Hematopoietic multipotent progenitor cell treated with erythropoietin and hydrocortisone succinate and interleukin-3 and kit ligand, for 6 days (in vitro differentiated cells): Measurements from ENCODE around the gene LRRC28.
A peak's percentile ranks its signal among the peaks of the same experiment; 100 is the strongest.

Experiments used
- DNase-seq: peaks from one replicate; pipeline ENCODE4 v3.0.0-alpha.2; 2015

Gene LRRC28

DNA sequence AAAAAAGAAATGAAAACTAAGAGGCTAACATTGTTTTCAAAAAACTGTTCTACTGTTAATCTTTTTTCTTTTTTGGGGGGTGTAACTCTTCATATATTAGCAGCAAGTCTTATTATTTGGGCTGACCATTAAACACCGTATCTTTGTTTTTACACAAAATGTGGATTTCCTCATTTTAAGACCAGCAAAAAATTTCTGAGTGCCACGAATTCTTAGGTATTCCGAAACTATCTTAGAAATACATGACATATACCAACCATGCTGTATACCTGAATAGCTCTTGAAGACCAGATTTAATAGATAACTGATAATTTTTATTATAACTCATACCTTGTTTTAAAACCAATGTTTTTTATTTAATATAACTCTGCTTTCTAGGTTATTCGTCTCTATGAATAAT lies 1.3 kb upstream of the LRRC28 start:
- DNase-seq: no peak

- no peak for DNase-seq
Measured at GRCh38 chr15:99250494-99250856, 806 bp upstream of the LRRC28 start.

DNA sequence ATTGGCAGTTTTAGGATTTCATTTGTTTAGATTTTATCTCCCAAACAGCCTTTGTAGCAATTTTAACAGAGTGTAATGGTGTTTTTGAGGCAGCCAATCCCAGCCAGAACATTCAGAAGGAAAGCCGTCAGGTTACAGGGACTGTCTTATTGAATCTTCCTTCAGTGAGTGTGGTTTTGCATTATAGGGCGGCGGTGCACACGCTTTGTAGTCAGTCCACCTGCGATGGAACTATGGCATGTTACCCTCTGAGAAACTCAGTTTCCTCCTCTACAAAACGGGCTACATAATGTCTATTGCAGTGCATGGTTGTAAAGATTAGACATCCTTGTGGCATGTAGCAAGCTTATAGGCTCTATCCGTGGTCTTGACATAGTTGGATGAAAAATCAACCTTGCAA lies 1.0 kb downstream of the LRRC28 start:
- DNase-seq: no peak

GRCh38 chr15:99253381-99254090 lies 2.3 kb downstream of the LRRC28 start:
- no peak for DNase-seq

DNA sequence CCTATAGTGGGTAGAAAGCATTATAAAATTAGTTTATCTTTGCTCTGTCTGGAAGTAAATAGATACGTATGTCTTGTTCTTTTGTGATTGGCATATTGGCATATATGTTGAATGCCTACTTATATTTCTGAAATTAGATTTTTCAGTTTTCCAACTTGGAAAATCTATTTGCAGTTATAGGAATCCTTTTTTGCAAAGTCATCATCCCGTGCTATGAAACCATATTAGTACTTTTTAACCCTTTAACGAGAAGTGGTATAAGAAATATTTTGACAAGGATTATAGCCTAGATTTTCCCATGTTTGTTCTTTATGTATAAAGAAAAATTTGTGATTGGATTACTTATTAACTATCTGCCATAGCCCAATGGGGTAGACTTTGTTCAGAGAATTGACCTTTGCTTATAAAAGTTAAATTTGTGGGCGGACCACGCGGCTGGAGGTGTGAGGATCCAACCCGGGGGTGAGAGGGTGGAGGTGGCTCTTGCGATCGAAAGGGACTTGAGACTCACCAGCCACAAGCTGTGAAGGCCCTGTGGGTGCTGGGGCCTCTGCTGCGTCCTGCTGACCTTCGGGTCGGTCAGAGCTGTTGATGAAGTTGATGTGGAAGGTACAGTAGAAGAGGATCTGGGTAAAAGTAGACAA lies 5.9 kb downstream of the LRRC28 start:
- no peak for DNase-seq

- no peak for DNase-seq
Measured at GRCh38 chr15:99264125-99264524, 12.8 kb downstream of the LRRC28 start.

- DNase-seq: no peak
Measured at GRCh38 chr15:99265541-99266070, 14.3 kb downstream of the LRRC28 start.

DNA sequence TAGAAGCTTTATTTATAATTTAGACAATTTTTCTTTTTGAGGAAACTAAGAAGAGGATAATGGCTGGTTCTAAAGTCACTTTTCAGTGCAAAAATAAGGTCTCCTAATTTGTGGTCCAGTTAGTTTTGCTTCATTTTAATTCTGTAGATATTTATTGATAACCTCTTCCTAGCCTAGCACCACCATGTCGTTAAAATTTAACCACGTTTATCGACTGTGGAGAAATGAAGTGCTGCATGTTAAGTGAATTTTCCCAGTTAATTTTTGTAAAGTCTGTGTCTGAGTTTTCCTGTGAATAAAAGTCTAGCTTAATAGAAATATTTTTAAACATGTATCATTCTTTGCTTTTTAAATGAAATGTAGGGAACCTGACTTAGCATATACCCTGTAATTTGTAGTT lies 16.7 kb downstream of the LRRC28 start:
- no peak for DNase-seq

DNA sequence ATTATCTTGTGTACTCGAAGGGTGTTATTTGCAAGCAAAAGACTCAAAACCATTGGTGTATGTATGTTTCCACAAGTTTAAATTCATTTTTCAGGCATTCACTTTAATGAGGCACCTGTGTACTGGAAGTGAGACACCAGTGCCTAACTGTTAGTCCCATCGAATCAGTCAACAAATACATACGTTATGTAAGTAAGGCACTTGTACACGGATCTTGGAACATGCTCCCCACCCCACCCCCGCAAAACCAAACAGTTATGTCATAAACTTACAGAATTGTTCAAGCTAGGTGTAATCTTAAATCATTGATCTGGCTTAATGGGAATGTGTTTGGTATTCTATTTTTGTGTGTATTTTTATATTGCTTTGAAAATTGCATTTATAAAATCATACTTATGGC lies 17.1 kb downstream of the LRRC28 start:
- DNase-seq: no peak

GRCh38 chr15:99273801-99274200 lies 22.5 kb downstream of the LRRC28 start:
- no peak for DNase-seq

DNA sequence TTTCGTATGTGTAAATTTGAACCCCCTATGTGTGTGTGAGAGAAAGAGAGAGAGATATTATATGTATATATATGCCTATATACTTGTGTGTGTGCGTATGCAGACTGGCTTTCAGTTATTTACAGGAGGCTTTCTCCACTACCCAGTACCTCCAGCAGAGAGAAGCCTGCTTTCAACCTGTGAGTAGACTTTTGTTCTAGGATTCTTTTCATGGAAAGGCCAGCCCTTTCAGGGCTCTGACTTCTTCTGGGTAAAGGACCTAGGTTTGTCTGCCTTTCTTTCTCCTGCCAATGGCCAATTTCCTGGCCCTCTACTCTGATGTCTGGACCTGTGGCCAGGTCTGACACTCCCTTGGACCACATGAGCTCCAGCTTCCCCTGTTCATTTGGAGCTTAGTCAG lies 23.8 kb downstream of the LRRC28 start:
- DNase-seq: no peak

DNA sequence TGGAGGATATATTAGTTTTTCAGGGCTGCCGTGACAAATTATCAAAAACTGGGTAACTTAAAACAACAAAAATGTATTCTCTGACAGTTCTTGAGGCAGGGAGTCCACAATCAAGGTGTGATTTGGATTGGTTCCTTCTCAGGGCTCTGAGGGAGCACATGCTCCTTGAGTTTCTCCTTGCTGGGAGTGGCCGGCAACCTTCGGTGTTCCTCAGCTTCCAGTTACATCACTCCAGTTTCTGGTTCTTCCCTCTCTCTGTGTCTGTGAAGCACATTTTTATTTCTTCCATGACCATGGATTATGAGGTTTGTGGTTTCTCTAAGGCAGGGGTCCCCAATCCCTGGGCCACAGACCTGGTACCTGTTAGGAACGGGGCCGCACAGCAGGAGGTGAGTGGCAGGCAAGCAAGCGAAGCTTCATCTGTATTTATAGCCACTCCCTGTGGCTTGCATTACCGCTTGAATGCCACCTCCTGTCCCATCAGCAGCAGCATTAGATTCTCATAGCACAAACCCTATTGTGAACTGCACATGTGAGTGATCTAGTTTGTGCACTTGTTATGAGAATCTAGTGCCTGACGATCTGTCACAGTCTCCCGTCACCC lies 24.3 kb downstream of the LRRC28 start:
- DNase-seq: no peak

DNA sequence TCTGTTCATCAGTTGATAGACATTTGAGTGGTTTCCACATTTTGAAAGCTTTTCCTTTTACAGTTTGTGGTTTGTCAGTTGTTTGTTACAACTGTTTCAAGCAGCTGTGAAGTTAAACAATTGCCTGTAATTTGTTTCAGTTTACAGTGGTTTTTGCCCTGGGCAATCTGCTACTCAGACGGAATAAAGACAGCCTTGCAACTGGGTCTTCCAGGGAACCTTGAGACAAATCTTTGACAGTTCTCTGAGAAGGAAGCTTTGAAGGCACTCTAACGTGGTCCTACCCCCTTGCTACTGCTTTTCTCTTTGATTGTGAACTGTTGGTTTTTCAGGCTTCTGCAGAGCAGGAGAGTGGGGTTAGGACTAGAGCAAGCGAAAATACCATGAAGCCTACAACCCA lies 28.0 kb downstream of the LRRC28 start:
- peak; percentile 54 for DNase-seq

GRCh38 chr15:99279827-99280226 lies 28.5 kb downstream of the LRRC28 start:
- DNase-seq: no peak

DNA sequence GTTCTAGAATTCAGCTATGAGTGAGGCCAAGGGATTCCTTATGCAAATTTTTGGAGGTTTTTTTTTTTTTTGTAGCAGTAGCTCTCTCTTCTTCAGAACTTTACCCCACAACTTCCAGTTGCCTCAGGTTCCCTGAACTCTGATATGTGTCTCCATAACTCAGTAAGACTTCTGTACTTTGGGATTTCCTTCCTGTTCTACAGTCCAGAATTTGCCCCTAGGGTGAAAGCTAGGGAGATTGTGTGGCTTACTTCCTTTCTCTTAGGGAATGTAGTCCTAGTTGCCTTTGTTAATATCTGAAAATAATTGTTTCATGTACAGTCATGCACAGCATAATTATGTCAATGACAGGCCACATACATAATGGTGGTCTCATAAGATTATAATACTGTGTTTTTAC lies 30.8 kb downstream of the LRRC28 start:
- no peak for DNase-seq

- no peak for DNase-seq
Measured at GRCh38 chr15:99282586-99282985, 31.3 kb downstream of the LRRC28 start.

DNA sequence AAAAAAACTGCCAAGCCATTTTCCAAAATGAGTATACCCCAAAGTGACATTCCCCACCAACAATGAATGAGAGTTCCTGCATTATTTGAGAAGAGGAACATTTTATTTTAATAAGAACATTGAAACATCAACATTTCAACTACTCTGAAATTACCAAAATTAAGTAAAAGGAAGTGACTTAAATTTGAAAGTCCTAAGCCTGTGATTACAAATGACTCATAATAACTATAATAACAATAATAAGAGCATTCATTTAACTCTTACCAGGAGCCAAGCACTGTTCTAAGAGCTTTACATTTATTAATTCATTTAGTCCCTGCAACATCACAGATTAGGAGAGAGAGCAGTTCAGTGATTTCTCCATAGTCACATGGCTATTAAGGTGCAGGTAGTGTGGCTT lies 32.4 kb downstream of the LRRC28 start:
- DNase-seq: no peak

DNA sequence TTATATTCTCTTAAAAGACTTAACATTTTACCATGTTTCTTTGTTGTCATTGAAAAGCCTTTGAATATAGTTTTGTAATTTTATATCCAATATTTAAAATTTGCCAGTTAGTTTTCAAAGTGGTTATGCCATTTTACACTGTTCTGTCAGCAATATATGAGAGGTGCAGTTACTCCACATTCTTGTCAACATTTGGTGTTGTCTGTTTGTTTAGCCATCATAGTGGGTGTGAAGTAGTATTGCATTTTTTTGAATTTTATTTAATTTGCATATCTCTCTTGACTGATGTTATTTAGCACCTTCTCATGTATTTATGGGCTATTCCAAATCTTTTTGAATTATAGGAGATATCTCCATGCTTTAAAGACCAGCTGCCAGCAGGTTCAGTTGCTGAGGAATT lies 40.4 kb downstream of the LRRC28 start:
- no peak for DNase-seq

GRCh38 chr15:99295840-99296239 lies 44.6 kb downstream of the LRRC28 start:
- no peak for DNase-seq

DNA sequence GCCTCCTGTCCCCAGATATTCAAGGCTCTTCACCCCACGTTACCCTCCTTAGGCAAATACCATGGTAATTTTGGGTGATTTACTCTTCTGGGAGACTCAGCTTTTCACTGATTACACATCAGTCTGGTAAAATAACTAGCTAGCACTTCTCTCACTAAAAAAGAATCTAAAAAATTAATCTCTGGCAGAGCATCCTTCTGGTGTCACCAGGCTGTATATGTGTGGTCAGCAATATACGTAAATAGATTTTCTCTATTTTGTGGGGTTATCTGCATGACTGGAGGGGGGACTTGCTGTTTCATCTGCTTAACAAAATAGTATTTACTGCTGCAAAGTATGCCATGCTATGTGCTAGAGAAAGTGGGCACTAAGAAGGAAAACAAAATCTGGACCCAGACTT lies 45.1 kb downstream of the LRRC28 start:
- DNase-seq: no peak

- no peak for DNase-seq
Measured at GRCh38 chr15:99303907-99304306, 52.6 kb downstream of the LRRC28 start.

- DNase-seq: no peak
Measured at GRCh38 chr15:99305761-99306505, 54.7 kb downstream of the LRRC28 start.

DNA sequence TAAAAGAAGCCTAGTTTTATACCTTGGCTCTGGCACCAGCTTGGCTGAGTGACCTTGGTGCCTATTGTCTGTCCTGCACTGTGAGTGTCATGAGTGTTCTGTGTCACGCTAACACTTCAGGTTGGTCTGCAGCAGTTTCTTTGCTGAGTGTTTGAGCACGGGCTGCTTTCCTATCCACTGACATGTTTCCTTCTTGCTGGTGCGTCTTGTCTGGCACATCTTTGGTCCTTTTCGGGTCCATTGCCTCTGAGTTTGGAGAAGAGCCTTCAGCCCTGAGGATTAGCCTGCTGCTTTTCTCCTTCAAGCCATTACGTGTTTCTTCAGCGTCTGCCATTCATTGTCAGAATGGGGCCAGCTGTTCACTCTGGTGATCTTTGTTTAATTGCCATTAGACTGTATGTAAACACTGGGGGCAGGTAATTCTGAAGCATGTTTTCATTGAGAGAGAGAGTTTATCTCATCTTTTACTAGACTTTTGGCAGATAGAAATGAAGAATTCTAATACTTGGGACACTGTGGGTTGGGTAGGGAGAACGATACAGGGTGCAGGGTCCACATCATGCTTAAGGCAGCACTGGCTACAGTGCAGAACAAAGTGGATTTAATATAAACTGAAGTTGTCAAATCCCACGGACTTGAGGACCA lies 55.5 kb downstream of the LRRC28 start:
- no peak for DNase-seq
